ENCODE results near the gene TLL1.

DNA sequence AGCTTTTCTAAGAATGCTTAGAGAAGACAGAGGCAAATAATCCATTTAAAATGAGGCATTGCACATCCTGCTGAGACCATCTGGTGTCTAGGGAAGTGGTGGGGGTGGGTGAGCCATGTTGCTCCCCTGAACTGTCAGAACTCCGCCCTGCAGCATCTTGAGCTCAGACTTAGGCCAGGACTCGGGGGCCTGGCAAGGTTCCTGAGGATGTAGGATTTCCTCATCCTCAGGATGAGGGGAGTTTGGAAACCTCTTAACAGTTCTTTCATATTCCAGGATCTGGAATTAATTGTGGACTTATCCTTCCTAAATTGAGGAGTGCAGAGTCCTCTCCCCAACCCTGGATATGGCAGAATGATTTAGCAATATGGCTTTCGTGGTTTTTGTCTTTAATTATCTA is 6.6 kb downstream of the TLL1 start:
- no peak for TF ChIP-seq CTCF (IDR thresholded peaks at IDR 0.05)
- TF ChIP-seq POLR2A (IDR thresholded peaks at IDR 0.05): no peak
- TF ChIP-seq EP300 (IDR thresholded peaks at IDR 0.05): no peak
